ENCODE measurements around the gene HCRTR2.
"Not testable (repeated sequence)": the region's sequence is repeated elsewhere in the genome, so short reads cannot be mapped to it uniquely, and the experiment has no call there.

The HCRTR2 gene

DNA sequence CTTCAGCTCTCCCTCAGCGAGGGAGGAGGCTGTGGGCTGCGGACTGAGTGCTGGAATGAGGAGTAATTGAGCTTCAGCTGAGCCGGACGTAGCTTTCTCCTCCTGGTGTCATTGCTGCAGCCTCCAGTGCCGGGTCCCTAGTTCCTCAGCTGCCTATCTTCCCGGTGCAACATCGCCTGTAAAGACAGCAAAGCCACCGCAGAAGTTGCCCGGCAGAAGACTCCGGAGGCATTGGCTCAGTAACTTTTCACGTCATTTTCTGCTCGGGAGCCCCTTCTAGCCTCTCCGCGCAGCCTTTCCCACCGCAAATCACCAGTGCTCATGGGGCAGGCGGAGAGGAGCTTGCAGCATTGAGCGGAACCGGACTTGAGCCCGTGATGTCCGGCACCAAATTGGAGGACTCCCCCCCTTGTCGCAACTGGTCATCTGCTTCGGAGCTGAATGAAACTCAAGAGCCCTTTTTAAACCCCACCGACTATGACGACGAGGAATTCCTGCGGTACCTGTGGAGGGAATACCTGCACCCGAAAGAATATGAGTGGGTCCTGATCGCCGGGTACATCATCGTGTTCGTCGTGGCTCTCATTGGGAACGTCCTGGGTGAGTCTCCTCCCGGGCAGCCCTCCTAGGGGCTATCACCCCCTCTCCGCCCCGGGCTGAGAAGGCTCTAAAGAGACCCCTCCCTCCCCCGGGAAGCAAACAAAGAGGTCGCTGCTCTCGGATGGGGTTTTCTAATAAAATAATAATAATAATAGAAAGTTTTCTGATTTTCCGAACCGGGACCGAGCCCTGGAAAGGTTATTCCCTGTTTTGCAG is at the start of gene HCRTR2:
Gene HCRTR2 (plus strand): TSS at position 305 of the 816 bp plus-strand sequence. CDS start 73 bp downstream, at position 378.
- no peak for DNase-seq (ENCODE audit: low read depth in 2 of 2)

DNA sequence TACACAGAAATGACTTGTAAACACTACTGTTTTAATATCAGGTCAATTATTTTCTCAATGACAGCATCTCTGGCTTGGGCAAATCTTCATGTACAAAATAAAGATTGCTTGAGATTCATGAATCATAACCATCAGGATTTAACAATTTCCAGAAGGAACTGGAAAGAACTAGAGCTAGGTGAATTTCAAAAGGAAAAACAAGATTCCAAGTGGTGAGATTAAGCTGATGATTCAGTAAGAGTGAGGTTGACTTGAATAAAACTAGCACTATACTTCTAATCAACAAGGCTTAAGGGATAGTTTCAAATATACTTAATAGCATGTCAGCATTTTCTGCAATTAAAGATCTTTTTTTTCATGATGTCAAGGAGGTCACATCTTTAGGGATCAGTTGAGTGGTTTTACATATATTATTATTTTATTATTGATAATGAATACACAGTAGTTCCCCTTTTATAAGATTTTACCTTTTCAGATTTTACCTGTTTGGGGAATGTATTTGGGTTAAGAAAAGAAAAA is 43.5 kb upstream of the HCRTR2 start:
- no peak for DNase-seq (ENCODE audit: low read depth in 2 of 2)

DNA sequence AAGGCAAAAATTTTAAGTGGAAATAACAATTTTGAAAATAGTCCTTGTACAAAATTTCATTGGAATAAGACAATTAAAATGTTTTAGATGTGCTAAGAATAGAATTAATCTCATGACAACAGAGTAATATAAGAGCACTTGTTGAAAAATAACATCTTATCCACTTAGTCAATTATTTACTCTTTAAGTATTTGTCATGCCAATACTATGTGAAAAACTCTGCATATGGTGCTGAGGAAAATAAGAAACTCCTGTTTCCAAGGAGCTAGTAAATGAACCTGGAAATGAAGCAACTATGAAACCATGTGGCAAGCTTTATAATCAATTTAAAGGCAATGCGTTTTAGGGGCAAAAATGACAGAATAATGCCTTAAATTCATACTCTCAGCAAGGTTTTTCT is 42.7 kb upstream of the HCRTR2 start:
- no peak for DNase-seq (ENCODE audit: low read depth in 2 of 2)

DNA sequence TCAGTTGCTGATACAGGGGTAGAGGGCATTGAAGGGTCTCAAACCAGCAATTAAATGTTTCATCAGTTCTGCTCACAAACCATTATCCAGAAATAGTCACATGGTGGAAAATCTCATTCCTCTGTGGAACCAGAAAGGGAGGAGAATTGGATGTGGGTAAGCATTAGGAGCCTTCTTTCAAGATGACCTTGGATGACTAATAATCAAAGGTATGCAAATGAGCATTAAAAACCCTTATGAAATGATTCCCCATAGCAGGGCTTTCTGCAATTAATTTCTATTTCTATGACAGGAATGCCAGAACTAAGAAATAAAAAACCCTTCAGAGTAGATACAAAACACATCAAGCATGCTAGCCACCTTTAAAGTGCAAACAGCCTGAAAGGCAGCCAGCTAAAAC is 37.4 kb upstream of the HCRTR2 start:
- no peak for DNase-seq (ENCODE audit: low read depth in 2 of 2)

DNA sequence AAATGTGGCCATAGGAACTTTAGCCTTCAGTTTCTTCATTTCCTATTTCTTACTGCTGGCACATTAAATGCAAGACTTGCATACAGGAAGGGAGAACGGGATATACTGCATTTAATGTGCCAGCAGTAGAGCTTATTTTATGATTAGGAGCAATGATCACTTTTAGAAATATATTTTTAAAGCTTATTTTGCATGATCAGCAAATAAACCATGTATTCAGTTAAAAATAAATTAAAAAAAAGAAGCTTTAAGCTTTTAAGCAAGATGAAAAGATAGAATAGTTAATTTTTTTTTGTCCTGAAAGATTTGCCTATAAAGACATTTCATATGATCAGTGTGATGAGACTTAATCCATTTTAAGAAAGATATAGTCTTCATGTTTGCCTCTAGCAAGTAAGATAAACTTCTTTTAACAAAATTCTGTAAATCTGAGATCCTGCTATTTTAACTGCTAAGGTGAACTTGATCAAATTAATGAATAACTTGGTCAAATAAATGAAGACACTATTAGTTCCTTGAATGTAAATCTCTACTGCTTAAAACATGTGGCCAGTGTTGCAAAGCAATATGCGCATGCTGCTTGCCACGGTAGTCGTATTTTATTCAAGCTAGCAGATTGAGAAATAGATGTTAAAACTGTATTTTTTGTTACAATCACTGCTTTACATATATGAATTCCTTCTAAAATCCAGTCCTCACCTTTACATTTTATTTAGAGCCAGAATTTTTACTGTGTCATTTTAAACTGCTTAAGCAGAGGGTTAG is 36.2 kb upstream of the HCRTR2 start:
- no peak for DNase-seq (ENCODE audit: low read depth in 2 of 2)

DNA sequence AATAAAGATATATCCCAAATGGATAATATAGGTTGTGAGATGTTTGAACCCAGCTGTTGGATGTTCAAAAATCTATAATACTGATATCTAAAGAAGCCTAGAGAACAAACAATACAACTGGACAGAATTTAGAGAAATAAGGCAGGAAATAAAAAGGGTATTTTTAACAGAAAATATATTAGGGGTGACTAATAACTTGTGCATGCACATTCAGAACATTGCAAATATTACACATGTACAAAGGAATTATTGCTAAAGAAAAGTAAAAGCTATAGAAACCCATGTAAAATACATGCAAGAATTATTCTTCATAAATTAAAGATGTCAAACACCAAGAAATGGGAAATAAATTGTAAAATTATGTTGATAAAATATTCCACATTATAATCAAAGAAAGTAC is 32.7 kb upstream of the HCRTR2 start:
- DNase-seq (ENCODE audit: low read depth in 2 of 2): no peak

DNA sequence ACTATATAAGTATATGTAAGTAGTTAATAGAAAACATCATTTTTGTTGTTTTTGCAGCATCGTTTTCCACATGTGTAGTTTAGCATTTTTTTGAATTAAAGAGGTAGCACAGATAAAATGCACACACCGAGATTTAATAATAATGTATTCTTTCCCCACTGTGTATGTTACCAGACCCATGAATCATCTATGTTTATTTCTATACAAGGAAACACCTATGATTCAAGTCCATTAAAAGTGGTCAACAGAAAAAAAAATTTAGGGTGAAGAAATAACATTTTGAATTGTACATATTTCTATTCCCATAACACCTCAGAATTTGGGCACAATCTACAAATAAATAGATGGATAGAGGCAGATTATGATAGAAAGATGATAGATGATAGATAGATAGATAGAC is 31.7 kb upstream of the HCRTR2 start:
- DNase-seq (ENCODE audit: low read depth in 2 of 2): no peak

DNA sequence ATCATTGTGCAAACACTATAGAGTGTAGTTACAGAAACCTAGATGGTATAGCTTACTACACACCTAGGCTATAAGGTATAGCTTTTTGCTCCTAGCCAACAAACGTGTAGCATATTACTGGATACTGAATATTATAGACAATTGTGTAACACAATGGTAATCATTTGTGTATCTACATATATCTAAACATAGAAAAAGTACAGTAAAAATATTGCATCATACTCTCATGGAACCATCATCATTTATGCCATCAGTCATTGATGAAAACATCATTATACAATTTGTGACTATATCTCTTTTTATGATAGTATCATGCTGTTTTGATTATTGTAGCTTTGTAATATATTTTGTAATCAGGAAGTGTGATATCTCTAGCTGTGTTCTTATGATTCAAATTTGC is 21.0 kb upstream of the HCRTR2 start:
- no peak for DNase-seq (ENCODE audit: low read depth in 2 of 2)

DNA sequence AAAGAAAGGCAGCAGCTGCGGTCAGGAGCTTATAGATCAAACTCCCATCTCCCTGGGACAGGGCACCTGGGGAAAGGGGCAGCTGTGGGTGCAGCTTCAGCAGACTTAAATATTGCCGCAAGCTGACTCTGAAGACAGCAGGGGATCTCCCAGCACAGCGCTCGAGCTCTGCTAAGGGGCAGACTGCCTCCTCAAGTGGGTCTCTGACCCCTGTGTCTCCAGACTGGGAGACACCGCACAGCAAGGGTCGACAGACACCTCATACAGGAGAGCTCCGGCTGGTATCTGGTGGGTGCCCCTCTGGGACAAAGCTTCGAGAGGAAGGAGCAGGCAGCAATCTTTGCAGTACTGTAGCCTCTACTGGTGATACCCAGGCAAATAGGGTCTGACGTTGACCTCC is 15.5 kb upstream of the HCRTR2 start:
- DNase-seq (ENCODE audit: low read depth in 2 of 2): not testable (repeated sequence)

DNA sequence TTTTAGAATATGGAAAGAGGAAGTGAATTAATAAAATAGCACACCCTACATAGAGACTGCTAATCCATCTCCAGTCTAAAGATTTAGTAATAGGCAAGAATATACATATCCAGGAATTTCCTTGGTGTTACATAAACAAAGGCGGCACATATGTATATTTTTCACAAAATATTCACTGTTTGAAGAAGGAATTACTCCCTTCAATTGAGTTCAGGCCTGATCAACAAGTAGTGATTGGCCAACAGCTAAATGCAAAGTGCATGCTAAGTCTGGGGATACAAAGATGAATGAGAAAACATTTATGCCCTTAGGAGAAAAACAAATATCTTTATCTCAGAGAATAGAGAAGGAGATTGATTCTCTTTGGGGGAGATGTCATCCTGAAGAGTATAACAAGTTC is 6.5 kb upstream of the HCRTR2 start:
- DNase-seq (ENCODE audit: low read depth in 2 of 2): no peak

DNA sequence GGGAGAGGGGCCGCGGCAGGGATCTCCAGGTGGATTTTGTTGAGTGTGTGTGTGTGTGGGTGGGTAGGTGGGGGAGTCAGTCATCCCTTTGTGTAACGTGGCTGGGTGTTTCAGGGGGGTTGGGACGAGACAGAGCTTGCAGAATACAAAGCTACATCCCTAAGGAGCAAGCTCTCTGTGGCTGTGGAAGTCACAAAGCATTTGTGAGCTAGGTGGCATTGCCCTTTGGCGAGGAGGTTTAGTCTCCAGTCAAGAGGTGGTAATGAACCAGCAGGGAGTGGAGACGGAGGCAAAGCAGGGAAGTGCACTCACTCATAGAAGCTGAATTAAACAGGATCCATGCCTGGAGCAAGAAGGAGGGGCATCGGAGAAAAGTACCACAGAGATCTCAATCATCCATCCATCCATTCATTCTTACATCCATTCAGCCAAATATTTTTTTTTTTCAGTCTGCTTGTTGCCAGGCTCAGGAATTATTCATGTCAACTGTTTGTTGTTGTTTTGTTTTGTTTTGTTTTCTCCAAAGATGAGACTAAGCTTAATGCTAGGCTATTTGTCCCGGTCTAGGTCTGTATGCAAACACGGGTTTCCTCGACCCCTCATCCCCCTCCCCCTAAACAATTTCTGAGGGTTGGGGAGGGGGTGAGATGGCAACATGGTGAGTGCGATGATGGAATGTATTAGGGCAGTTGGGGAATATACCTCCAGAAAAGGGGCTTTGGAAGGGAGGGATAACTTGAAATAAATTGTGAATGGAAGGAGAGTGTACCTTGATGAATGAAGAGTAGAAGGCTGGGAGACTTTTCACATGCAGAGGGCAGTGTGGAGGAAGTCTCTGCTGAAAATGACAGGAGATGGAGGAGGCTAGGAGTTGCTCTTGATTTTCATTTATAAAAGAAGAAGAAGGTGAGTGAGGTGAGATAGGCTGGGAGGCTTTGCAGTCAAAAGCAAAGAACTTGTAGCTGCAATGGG is 1.0 kb downstream of the HCRTR2 start:
- no peak for DNase-seq (ENCODE audit: low read depth in 2 of 2)

DNA sequence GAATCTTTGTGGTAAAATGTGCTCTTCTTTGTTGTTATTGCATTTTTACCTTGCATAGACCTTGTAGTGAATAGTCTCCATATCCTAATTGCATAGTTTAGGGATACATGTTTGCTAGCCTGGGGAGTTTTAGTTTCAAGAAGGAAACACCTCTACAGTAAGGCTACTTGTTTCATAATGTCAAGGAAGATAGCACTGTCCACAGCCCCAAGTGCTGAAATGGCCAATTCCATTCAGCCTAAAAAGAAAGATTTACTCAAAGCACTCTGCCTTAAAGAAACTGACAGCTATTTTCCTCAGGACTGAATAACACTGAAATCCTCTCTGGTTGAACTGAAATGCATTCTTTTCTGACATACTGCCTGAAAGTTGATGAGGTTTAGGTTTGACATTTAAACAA is 2.6 kb downstream of the HCRTR2 start:
- DNase-seq (ENCODE audit: low read depth in 2 of 2): no peak

DNA sequence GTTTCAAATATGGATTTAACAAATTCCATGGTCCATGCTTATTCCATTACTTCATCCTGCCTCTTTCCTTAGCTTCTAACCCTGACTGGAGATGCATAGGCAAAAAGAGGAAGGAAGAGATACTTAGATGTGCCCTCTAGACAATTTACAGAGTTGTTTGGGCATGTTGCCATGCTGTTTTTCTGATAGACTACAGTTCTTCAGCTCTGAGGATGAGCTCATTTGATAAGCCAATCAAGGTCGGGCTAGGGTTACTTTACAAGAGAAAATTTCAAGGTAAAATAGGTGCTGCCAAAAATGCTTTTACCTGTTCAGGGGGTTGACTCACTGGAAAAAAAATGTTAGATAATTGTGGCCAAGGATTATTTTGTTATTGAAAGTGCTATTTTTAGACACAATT is 5.9 kb downstream of the HCRTR2 start:
- DNase-seq (ENCODE audit: low read depth in 2 of 2): no peak

DNA sequence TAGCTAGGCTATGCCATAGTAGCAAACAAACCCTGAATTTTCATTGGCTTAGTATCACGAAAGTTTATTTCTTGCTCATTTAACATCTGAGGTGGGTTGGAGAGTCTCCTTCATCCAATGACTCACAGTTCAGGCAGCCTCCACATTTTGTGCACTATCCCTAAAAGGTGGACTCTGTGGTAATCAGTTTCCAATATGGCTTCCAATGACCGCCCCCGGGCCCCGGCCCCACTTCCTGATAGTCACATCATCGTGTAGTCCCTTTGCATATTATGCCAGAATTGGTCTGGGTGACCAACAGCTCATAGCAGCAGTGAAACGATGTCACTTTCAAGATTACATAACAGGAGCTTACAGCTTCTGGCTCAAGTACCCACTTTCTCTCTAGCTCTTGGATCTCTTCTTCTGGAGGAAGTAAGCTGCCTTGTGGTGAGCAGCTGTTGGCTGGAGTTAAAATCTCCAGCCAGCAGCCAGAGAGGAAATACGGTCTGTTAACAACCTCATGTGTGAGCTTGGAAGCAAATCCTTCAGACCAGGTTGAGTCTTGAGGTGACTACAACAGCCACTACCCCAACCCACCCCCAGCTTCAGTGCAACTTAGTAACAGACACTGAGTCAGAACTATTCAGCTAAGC is 7.8 kb downstream of the HCRTR2 start:
- DNase-seq (ENCODE audit: low read depth in 2 of 2): no peak

DNA sequence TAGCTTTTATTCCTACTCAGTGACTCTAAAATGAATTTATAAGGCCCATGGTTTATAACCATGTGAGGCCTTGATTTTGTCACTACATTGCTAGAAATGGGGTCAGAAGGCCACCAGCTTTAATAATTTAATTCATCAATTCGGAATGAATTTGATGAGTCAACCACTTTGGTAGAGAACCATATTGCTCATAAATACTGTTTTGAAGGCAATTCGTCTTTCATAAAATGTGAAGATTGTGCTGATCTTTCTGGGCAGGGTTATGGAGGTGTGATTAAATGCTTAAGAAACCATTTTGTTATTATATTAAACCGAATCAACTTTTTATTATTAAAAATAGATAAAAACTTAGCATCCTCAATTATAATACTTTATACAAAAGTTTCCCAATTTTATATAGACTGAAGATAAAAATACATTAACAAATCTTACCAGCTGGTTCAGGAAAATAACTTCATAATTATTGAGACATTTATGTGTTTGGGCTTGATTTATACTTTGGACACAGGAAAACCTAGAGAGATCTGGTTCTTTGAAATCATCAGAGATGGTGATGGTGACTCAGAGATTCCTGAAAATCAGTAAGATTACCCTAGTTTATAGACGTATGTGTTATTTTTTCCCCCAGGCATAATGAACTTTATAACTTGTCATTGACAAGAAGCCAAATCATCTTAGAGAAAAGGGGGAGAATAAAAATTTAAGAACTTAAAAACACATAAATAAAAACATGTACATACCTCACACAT is 10.6 kb downstream of the HCRTR2 start:
- no peak for DNase-seq (ENCODE audit: low read depth in 2 of 2)

DNA sequence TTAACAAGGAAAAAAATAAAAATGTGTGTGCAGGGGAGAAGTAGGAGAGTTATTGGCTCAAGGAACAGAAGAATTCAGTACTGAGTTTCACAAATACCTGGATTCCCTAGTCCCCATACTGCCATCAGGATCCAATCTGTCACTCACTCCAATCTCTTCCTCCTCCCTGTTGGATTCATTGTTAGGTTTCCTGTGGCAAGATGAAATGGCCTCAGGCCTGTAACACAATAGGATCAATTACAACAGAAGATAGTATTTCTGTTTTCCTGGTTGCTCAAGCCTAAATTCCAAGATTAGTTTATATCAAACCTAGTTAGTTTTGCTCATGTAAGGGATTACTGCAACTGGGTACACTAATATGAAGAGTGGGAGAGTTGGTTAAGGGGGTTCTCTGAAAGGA is 24.4 kb downstream of the HCRTR2 start:
- DNase-seq (ENCODE audit: low read depth in 2 of 2): no peak

DNA sequence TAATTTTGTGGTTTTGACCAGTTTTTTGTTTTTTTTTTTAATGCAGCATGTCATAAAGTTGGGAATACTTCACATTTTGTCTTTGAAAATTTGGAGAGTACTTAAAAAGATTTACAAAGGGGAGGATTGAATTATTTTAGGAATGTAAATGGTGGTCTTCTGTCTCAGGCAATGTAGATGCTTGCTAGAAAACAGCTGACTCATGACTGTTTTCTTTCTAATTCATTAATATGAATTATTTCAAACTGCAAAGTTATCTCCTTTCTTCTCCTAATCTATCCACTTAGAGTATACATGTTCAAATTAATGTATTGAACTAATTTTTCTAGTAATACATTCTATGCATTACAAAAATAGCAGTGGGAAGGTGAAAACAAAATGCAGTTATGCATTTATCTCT is 24.9 kb downstream of the HCRTR2 start:
- no peak for DNase-seq (ENCODE audit: low read depth in 2 of 2)

DNA sequence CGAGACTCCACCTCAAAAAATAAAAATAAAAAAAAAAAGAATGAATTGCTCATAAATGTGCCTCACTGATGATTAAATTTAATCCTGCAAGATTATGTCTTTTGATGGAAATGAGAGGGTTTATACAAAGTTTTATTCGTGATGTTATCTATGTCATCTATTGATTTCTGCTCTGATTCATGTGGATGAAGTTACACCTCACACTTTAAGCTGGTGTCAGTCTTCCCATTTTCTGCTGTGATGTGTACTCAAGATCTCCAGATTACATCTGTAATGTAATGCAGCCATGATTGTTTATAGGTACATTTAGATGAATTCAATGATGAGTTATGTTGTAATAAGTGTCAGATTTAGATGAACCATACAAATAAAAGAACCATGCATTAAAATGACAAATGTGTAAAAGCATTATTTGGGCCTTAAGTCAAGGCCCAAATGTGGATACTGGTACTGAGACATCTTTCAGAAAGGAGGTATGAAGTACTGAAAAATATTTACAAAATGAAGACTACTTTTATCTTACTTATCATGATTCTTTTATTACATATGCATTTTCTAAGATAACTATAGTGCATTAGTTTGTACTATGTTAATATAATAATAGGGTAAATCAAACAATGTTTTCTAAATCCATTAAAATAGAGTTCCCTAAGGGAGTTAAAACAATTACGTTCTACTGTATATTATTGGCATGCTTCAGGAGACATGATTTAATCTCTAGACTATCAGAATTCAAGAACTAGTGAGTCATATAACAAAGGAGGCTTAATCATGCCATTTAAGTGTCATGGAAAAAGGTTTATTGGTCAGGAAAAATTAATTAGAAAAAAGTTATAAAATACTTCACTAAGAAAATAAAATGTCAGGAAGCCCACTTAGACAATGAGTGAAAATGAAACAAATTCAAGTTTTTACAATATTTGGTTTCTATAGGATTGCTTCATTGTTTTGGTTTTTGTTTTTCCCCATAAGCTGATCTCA is 34.5 kb downstream of the HCRTR2 start:
- DNase-seq (ENCODE audit: low read depth in 2 of 2): no peak

DNA sequence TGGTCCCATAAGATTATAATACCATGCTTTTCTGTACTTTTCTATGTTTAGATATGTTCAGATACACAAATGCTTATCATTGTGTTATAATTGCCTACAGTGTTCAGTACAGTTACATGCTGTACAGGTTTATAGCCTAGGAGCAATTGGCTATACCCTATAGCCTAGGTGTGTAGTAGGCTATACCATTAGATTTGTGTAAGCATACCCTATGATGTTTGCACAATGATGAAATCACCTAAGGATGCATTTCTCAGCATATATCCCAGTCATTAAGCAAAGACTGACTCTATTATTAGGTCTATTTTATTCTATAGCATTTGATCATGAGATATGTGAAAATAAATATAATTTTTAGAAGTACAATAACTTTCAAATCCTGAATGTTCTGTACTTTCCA is 36.6 kb downstream of the HCRTR2 start:
- no peak for DNase-seq (ENCODE audit: low read depth in 2 of 2)
